GM13977 (cell line): ENCODE data around the gene MPC2.

Experiments
- DNase-seq: peaks from one replicate; pipeline ENCODE4 v3.0.0; 2012; ENCODE audit warnings: low spot score
- CTCF ChIP-seq: IDR thresholded peaks from 2 replicates; pipeline ENCODE4 v1.5.1; 2012; ENCODE audit warnings: mild to moderate bottlenecking, control low read depth; ENCODE audit not compliant: insufficient read depth; ENCODE audit errors: extremely low read depth, missing control alignments
- in situ Hi-C: fragments of 300-500 bp; cut with MboI; formaldehyde crosslinking; loops from one replicate; pipeline ENCODE4 v1.12.0; 2022; ENCODE audit warnings: low sequenced_read_pairs, low pct_unique_long_range_greater_than_20kb, mixed read lengths, inconsistent platforms; ENCODE audit not compliant: unreplicated experiment

MPC2 gene

GRCh38 chr1:167949785-167950184 is 12.9 kb upstream of the MPC2 start:
- in situ Hi-C loops: no loop called here
- DNase-seq: no peak
- no peak for TF ChIP-seq CTCF

- DNase-seq: no peak
- in situ Hi-C loops: no loop called here
- no peak for TF ChIP-seq CTCF
These were observed 10.9 kb upstream of the MPC2 start for GRCh38 chr1:167947733-167948132.

- in situ Hi-C loops: no loop called here
- TF ChIP-seq CTCF: no peak
- no peak for DNase-seq
These were observed 6.7 kb upstream of the MPC2 start for GRCh38 chr1:167943541-167943940.

GRCh38 chr1:167940264-167940663 is 3.4 kb upstream of the MPC2 start:
- in situ Hi-C loops: no loop called here
- DNase-seq: no peak
- no peak for TF ChIP-seq CTCF

GRCh38 chr1:167938080-167938636 is 1.3 kb upstream of the MPC2 start:
- in situ Hi-C loops: no loop called here
- DNase-seq: no peak
- no peak for TF ChIP-seq CTCF

- in situ Hi-C loops: no loop called here
- no peak for TF ChIP-seq CTCF
- DNase-seq: no peak
These were observed 788 bp upstream of the MPC2 start for GRCh38 chr1:167937709-167938010.
